Stimulated activated naive CD8-positive, alpha-beta T cell treated with anti-CD3 and anti-CD28 coated beads, Interleukin-15, amount 100 ng/mL, for 72 hours (primary cell): Measurements from ENCODE around the gene CAMTA1.
A peak's percentile ranks its signal among the peaks of the same experiment; 100 is the strongest.

Source experiments
- ATAC-seq: fragments of 150-1000 bp; cut with Tn5 transposase; 2 replicates; pipeline ENCODE4 v1.10.0; 2021; ENCODE audit warnings: mild to moderate bottlenecking, moderate library complexity
- DNase-seq, 2 donors: peaks; one replicate each; pipeline ENCODE4 v3.0.0; 2021 to 2022
- H3K27ac Mint-ChIP-seq, 2 donors: one replicate each; pipeline ENCODE4 v1.8.0; 2022; ENCODE audit warnings: mild to moderate bottlenecking in 2 of 2, mixed read lengths in 2 of 2, moderate library complexity in 2 of 2
- H3K27me3 Mint-ChIP-seq: one replicate; pipeline ENCODE4 v1.8.0; 2022; ENCODE audit warnings: mixed read lengths
- H3K4me1 Mint-ChIP-seq: one replicate; pipeline ENCODE4 v1.8.0; 2022; ENCODE audit warnings: mild to moderate bottlenecking, mixed read lengths
- H3K4me3 Mint-ChIP-seq, 2 donors: one replicate each; pipeline ENCODE4 v1.8.0; 2022; ENCODE audit warnings: mild to moderate bottlenecking in 2 of 2, mixed read lengths in 2 of 2, moderate library complexity in 1 of 2
- H3K9me3 Mint-ChIP-seq, 2 donors: one replicate each; pipeline ENCODE4 v1.8.0; 2022; ENCODE audit warnings: mixed read lengths in 2 of 2

The CAMTA1 gene

GRCh38 chr1:7437608-7438395, 652.5 kb downstream of the CAMTA1 start:
- H3K4me3 Mint-ChIP-seq: no peak overlapping the region
- no peak for ATAC-seq
- no peaks in the 10 kb centered on the region for H3K9me3 Mint-ChIP-seq
- H3K4me1 Mint-ChIP-seq: no peaks in the 10 kb centered on the region
- no peak overlapping the region for H3K27ac Mint-ChIP-seq
- DNase-seq: no peak
- no peaks in the 10 kb centered on the region for H3K27me3 Mint-ChIP-seq

DNA sequence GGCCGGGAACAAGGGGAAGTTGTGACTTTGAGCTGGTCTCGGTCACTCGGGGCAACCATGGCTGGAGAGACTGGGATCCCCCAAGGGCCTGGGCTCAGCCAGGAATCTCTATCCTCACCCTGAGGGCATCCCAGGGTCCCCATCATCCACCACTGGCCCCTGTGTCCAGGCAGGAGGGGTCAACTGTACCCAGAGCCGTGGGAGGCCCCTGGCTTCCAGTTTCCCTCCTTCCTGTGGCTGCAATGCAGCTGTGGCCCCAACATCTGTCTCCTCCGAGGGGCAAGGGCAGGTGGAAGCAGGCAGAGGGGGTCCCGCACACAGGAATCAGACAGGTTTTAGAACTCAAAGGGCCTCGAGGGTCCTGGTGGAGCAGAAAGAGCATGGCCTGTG, 653.1 kb downstream of the CAMTA1 start:
- Mint-ChIP-seq H3K27ac (no peak overlapping the region), H3K9me3 (no peaks in the 10 kb centered on the region), H3K4me1 (no peaks in the 10 kb centered on the region), H3K4me3 (no peak overlapping the region), H3K27me3 (no peaks in the 10 kb centered on the region)
- ATAC-seq (no peak), DNase-seq (no peak)

DNA sequence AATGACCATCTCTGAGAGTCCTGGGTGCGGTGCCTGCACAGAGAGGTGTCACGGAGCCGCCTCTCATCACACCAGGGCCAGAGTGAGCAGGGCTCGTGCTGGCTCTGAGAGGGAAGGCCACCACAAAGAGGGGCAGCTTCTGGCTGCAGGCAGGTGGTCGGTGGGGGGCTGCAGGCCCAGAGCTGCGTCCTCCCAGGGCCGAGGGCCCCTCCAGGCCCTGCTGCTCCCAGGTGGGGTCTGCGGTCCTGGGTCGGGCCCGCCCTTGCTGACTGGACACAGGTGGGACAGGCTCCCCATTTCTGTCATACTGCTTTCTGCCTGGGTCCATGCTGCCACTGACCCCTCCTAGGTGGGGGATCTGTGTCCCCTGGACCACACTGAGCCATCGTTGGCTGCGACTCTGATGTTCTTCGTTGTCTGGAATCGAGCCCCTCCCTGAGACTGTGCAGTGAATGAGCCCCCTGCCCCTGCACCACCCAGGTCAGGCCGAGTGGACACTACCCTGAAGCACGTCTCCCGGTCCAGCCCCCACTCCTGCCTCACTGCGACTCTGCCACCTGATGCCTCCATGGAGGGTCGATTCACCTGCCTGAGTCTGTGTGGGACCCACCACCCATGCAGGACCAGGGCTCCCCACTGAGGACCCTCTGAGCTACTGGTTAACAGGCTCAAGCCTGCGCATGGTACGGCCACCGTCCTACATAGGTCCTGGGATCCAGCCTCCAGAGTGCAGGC, 653.8 kb downstream of the CAMTA1 start:
- ATAC-seq (no peak), DNase-seq (no peak)
- Mint-ChIP-seq H3K4me3 (no peak overlapping the region), H3K4me1 (no peaks in the 10 kb centered on the region), H3K27ac (no peak overlapping the region), H3K27me3 (no peaks in the 10 kb centered on the region), H3K9me3 (no peaks in the 10 kb centered on the region)

DNA sequence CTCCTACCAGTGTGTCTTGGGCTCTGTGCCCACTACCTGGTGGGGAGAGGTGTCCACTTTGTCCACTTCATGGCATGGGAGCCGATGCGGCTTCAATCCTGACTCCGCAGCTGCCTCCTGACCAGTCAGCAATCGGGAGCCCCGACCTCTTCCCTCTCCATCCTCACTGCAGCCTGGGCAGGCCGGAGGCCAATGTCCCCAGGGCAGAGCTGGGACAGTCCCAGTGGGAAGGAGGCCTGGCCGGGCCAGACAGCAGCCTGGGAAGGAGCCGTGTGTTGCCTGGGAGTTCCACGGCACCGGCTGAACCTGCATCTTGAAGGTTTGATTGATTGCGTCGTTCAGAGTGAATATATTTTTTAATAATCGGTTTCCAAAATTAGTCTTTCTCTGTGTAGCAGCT, 654.9 kb downstream of the CAMTA1 start:
- DNase-seq: no peak
- Mint-ChIP-seq H3K9me3 (no peaks in the 10 kb centered on the region), H3K27me3 (no peaks in the 10 kb centered on the region), H3K4me1 (no peaks in the 10 kb centered on the region), H3K27ac (no peak overlapping the region), H3K4me3 (no peak overlapping the region)
- no peak for ATAC-seq

DNA sequence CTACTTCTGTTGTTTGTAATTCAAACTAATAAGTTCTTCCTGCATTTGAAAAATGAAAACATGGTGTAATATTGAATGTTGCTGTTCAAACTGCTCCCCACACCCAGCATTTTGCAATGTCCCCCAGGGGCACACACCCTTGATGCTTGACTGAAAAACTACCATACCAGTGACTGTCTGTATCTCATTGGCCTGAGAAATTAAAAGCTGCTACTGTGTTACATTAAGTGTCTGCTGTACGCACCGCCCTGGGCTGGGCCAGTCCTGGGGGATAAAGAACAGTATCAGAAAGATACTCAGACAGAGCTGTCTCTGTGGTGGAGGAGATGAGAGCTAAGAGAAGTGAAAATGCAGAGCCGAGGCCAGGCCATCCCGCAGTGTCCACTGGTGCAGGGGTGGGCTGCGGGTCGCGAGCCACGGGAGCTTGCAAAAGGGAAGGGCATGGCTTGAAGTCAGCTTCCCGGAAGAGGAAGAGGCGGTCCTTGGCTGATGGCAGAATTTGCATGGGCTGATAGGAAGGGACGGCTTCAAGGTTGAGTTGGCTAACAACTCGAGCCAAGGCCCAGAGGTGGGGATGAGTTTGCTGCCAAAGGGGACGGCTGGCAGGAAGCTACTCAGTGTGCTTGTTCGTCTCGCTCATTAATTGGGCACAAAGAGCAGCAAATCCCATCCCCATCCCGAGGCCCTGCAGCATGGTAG, 656.0 kb downstream of the CAMTA1 start:
- ATAC-seq (no peak), DNase-seq (no peak)
- Mint-ChIP-seq H3K4me3 (no peak overlapping the region), H3K27me3 (no peaks in the 10 kb centered on the region), H3K27ac (no peak overlapping the region), H3K4me1 (no peaks in the 10 kb centered on the region), H3K9me3 (no peaks in the 10 kb centered on the region)

- Mint-ChIP-seq H3K27me3 (no peaks in the 10 kb centered on the region), H3K27ac (no peak overlapping the region), H3K9me3 (no peaks in the 10 kb centered on the region), H3K4me1 (no peaks in the 10 kb centered on the region), H3K4me3 (no peak overlapping the region)
- ATAC-seq (no peak), DNase-seq (no peak)
Measured at GRCh38 chr1:7442036-7442435, 656.8 kb downstream of the CAMTA1 start.

DNA sequence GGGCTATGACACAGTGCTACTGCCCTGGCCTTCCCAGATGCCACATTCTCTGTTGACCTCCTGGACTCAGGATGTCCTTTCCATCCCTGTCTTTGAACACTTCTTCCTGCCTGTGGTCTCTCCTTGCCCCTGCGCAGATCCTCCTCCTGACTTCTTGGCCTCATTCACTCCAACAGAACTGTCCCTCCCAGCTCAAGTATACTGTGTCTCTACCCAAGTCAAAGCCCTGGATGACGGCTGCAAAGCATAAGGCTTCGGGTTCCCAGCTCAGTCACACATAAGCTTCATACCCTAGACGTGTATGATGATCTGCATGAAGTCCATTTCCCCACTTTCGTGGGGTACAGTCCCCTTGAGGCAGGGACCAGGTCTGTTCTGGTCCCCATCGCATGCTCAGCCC, 657.7 kb downstream of the CAMTA1 start:
- Mint-ChIP-seq H3K4me1 (no peaks in the 10 kb centered on the region), H3K27me3 (no peaks in the 10 kb centered on the region), H3K4me3 (no peak overlapping the region), H3K27ac (no peak overlapping the region), H3K9me3 (no peaks in the 10 kb centered on the region)
- ATAC-seq: no peak
- DNase-seq: no peak

GRCh38 chr1:7444363-7444762, 659.1 kb downstream of the CAMTA1 start:
- H3K27me3 Mint-ChIP-seq: no peaks in the 10 kb centered on the region
- ATAC-seq: no peak
- DNase-seq: no peak
- no peak overlapping the region for H3K4me3 Mint-ChIP-seq
- no peaks in the 10 kb centered on the region for H3K9me3 Mint-ChIP-seq
- no peak overlapping the region for H3K27ac Mint-ChIP-seq
- H3K4me1 Mint-ChIP-seq: no peaks in the 10 kb centered on the region

DNA sequence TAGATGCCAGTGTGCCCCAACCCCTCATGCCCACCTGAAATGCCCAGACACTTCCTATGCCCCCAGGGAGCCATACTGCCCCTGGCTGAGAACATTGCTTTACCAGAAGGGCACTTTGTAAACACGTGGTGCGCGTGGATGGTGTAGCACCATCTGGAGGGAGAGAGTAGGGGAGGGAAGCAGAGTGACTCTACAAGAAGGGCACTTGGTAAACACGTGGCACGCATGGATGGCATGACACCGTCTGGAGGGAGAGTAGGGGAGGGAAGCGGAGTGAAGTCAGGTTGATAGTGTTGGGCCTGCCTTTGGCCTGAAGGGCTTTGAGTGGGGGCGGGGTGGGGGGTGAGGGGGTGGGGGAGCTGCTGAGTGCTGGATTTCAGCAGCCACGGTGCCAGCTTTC, 661.8 kb downstream of the CAMTA1 start:
- H3K27ac Mint-ChIP-seq: no peak overlapping the region
- H3K4me3 Mint-ChIP-seq: no peak overlapping the region
- ATAC-seq: no peak
- H3K4me1 Mint-ChIP-seq: no peaks in the 10 kb centered on the region
- no peak for DNase-seq
- H3K9me3 Mint-ChIP-seq: no peaks in the 10 kb centered on the region
- H3K27me3 Mint-ChIP-seq: no peaks in the 10 kb centered on the region

DNA sequence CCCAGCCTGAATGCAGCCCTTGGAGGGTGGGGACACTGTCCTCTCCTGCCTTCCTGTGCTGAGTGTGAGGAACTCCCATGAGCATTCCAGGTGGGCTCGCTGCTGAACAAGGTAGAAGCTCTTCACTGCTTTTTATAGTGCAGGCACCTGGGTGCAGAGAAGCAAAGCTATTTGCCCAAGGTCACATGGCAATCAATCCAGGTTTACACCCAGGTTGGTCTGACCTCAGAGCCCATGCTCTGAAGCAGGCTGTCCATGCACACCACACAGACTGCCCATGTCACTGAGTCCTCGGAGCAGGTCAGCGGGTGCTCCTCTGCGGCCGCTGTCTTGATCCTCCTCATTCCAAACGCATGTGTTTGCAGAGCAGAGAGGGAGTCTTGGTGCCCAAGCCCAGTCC, 662.5 kb downstream of the CAMTA1 start:
- no peak for ATAC-seq
- DNase-seq: no peak
- H3K4me3 Mint-ChIP-seq: no peak overlapping the region
- no peak overlapping the region for H3K27ac Mint-ChIP-seq
- no peaks in the 10 kb centered on the region for H3K4me1 Mint-ChIP-seq
- H3K9me3 Mint-ChIP-seq: no peaks in the 10 kb centered on the region
- H3K27me3 Mint-ChIP-seq: no peaks in the 10 kb centered on the region

- Mint-ChIP-seq H3K27me3 (no peaks in the 10 kb centered on the region), H3K4me1 (no peaks in the 10 kb centered on the region), H3K27ac (no peak overlapping the region), H3K4me3 (no peak overlapping the region), H3K9me3 (no peaks in the 10 kb centered on the region)
- ATAC-seq: no peak
- DNase-seq: no peak
Measured at GRCh38 chr1:7448986-7449385, 663.7 kb downstream of the CAMTA1 start.

DNA sequence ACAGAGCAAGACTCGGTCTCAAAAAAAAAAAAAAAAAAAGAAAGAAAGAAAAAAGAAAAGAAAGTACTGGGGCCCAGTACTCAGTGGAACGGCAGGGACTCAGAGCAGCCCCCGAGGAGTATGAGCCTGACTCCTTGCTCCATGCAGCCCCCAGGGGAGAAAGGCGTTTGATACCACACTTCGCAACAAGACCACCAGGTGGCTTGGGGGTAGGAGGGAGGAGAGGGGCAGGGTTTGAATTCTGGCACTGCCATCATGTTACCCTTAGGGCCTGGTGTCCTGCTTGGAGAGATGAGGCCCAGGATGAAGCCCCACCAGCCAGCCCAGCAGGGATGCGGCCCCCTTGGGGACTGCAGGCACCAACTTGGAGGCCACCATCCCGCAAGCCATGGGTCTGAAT, 664.5 kb downstream of the CAMTA1 start:
- Mint-ChIP-seq H3K27ac (no peak overlapping the region), H3K27me3 (no peaks in the 10 kb centered on the region), H3K4me3 (no peak overlapping the region), H3K4me1 (no peaks in the 10 kb centered on the region), H3K9me3 (no peaks in the 10 kb centered on the region)
- DNase-seq (no peak), ATAC-seq (no peak)

DNA sequence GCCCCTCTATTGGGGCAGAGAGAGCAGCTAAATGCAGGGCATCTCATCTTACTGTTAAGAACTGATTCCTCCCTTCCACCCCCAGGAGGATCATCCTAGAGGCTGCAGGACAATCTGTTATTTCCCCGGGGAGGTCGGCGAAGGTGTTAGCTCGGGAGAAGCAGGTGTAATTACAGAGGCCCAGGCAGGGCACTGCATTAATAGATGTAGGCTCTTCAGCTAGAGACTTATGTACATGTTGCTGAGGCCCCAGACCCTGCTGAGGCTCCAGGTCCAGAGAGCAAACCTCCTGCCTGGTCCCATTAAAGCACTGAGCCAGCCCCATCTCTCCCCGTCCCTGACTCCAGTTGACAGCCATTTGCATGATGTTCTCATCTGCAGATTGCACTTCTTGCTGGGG, 665.6 kb downstream of the CAMTA1 start:
- H3K4me1 Mint-ChIP-seq: no peaks in the 10 kb centered on the region
- no peak overlapping the region for H3K4me3 Mint-ChIP-seq
- no peak for ATAC-seq
- no peaks in the 10 kb centered on the region for H3K9me3 Mint-ChIP-seq
- no peak for DNase-seq
- no peaks in the 10 kb centered on the region for H3K27me3 Mint-ChIP-seq
- H3K27ac Mint-ChIP-seq: peak overlapping the region in 1 of 2 donors; percentile 68

DNA sequence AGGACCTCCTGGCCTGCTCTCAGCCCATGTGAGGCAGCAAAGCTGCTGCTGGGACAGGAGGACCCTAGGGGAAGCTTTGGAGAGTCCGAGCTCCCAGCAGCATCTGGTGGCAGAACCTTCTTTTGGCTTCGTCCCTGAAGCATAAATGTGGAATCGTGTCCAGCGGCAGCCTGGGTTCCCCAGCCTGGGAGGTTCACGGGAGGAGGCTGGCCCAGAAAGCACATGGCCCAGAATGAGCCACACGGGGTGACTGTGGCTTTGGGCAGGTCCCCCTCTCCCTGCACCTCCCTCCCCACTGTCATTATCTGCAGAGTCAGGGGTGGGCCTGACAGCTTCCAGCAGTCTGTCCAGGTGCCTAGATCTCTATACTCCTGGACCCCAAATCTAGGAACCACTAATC, 667.8 kb downstream of the CAMTA1 start:
- Mint-ChIP-seq H3K4me1 (no peaks in the 10 kb centered on the region), H3K27ac (peak overlapping the region in 1 of 2 donors; percentile 85), H3K27me3 (peaks cover 5% of the 10 kb centered on the region), H3K4me3 (no peak overlapping the region), H3K9me3 (no peaks in the 10 kb centered on the region)
- DNase-seq (no peak), ATAC-seq (no peak)

- no peak overlapping the region for H3K4me3 Mint-ChIP-seq
- peaks cover 9% of the 10 kb centered on the region for H3K27me3 Mint-ChIP-seq
- H3K27ac Mint-ChIP-seq: no peak overlapping the region
- no peak for ATAC-seq
- DNase-seq: no peak
- H3K9me3 Mint-ChIP-seq: no peaks in the 10 kb centered on the region
- H3K4me1 Mint-ChIP-seq: no peaks in the 10 kb centered on the region
Measured at GRCh38 chr1:7454052-7454815, 669.0 kb downstream of the CAMTA1 start.
